Ecto neural progenitor cell (in vitro differentiated cells): Measurements from ENCODE around the gene B4GALT5.
A peak's percentile ranks its signal among the peaks of the same experiment; 100 is the strongest.

ENCODE experiments used
- DNase-seq: peaks from one replicate; pipeline ENCODE4 v3.0.0-alpha.2; 2018; ENCODE audit warnings: low spot score

Gene B4GALT5

DNA sequence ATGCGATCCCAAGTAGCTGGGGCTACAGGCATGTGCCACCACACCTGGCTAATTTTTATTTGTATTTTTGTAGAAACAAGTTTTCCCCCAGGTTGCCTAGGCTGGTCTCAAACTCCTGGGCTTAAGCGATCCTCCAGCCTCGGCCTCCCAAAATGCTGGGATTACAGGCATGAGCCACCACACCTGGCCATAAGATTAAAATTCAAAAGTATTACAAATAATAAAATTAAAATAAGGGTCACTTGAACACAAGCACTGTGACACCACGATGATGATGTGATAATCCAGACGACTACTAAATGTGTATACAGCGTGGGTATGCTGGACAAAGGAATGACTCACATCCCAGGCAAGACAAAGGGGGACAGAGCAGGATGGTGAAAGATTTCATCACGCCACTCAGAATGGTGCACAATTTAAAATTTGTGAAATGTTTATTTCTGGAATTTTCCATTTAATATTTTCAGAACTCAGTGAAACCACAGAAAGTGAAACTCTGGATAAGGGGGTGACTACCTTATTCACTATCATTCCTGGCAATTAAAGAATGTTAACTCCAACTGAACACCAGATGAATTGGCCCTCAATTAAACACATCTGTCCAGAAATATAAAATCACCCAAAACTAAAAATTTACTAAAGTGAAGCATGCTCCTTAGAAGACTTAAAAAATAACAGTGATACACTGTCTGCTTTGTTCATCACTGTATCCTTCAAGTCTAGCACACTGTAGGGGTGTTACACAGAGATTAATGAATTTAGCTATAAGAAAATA lies 13.1 kb downstream of the B4GALT5 start:
- no peak for DNase-seq

GRCh38 chr20:49699200-49699992 lies 14.3 kb downstream of the B4GALT5 start:
- DNase-seq, result no peak

DNA sequence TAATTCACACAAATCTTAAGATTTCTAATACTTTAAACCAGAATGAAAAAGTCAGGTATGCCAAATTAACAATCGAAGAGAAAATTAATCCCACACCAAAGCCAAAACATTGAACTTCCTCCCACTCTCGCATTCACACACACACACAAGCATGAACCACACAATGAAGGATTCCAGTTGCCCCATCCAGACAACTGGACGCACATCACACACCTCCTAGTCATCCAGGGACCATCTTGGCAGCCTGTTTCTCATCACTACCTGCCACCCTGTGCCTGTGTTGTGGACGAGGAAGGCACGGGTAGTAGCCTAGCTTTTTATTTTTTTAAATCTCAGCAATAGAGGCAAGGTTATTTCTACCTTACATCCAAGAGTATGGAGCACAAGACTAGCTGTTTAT lies 15.2 kb downstream of the B4GALT5 start:
- DNase-seq, result no peak

DNA sequence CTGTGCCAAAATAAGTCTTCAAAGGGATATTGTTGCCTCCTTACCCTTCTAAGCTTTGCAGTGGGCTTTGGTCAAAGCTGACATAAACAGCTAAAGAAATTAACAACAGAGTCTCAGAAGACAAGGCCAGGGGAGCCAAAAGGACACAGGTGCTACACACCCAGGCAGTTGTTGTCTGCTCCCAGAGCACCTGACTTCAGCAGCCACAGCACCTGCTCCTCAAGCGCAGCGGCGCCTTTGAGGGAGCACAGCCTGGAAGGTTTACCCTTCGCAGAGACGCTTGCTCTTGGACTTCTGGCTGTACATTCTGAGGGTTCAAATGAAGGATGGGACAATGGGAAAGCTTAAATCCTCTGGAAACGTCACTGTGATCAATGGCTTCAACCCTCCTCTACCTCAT lies 16.6 kb downstream of the B4GALT5 start:
- DNase-seq, result no peak

- no peak for DNase-seq
Measured at GRCh38 chr20:49696594-49696993, 17.1 kb downstream of the B4GALT5 start.

DNA sequence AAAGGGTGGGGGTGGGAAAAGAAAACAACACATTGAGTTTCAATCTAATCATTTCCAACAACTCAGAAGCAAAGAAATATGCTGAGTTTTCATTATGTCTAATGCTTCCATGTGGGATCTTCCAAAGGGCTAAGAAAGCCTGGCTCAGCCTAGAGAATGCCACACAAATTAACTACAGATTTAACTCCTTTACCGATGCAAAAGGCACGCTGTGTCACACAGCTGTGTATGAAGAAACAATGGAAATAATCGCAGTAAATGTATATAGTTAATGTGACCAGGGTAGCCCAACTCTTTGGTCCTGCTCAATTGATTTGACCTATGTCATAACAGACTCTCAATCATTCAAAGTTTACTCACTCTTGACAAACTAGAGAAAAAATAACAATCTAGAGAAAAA lies 17.8 kb downstream of the B4GALT5 start:
- no peak for DNase-seq

DNA sequence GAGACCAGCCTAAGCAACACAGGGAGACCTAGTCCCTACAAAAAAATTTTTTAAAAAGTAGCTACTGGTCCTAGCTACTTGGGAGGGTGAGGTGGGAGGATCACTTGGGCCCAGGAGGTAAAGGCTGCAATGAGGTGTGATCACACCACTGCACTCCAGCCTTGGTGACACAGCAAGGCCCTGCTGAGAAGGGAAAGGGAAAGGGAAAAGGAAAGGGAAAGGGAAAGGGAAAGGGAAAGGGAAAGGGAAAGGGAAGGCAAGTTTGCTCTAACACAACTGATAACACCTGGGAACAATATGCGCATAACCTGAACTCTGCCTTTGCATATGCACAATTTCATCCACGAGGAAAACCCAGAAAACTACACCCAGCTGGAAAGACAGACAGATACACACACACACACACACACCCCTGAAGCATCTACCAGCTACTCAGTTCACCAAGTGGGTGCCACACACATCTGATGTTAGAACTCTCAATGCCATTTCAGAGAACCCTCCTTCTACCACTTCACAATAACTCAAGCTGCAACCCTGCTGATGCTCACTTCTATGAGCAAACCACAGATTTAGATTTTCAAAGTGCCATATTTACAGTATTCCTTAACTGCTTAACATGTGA lies 19.1 kb downstream of the B4GALT5 start:
- peak; percentile 28 for DNase-seq

DNA sequence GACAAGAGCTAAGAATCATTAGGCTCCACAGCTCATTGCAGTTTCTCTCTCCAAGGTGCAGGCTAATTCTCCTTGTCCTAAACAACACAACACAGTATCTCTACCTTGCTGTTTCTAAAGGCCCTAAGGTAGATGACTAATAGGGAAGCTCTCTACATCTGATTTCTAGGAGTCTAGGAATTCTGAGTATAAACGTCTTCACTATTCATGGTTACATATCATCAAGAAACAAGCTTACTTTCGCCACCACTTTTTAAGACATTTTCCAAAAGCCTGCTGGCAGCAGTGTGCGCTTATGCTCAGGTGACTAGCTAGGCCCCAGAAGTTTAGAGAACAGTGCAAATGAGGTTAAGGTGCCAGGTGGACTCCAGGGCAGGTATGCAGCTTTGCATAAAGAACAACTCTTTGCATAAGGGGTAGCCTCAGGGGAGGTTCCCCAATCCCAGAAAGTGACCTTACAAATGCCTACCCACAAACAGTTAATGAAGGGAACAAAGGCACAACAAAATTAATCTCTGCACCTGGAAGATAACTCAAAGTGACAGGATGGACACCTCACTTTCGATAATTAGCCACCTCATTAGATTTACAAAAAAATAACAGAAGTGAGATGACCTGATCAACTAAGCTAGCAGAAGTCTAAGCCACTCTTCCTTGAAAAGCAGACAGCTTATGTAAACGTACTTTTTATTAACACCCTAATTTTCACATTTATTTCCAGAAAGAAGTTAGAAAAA lies 20.1 kb downstream of the B4GALT5 start:
- DNase-seq, result no peak

- DNase-seq, result no peak
Measured at GRCh38 chr20:49692941-49693340, 20.7 kb downstream of the B4GALT5 start.

DNA sequence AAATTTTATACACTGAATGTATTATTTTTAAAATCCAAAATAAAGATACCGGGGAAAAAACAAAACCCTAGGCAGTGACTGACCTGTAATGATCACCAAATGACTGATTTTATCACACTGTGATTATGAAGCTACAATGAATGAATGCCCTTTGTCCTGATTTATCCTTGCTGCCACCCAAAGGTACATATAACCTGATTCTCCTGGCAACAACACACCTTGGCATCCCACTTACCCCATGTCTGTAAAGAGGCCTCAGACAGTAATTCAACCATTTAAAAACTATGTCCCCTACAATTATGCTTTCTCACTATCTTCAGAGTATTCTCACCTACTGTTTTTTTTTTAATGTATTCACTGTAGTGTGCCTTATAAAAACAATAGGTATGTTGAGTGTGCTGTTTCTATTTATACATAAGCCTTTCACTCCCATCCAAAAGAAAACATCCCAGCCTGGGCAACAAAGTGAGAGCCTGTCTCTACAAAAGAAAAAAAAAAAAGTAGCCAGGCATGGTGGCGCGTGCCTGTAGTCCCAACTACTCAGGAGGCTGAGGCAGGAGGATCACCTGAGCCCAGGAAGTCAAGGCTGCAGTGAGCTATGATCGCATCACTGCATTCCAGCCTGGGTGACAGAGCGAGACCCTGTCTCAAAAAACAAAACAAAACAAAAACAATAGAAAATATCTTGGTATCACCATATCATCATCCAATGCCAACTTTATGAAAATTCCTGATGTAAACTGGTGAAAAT lies 21.7 kb downstream of the B4GALT5 start:
- no peak for DNase-seq

- DNase-seq, result no peak
Measured at GRCh38 chr20:49690899-49691620, 22.6 kb downstream of the B4GALT5 start.

DNA sequence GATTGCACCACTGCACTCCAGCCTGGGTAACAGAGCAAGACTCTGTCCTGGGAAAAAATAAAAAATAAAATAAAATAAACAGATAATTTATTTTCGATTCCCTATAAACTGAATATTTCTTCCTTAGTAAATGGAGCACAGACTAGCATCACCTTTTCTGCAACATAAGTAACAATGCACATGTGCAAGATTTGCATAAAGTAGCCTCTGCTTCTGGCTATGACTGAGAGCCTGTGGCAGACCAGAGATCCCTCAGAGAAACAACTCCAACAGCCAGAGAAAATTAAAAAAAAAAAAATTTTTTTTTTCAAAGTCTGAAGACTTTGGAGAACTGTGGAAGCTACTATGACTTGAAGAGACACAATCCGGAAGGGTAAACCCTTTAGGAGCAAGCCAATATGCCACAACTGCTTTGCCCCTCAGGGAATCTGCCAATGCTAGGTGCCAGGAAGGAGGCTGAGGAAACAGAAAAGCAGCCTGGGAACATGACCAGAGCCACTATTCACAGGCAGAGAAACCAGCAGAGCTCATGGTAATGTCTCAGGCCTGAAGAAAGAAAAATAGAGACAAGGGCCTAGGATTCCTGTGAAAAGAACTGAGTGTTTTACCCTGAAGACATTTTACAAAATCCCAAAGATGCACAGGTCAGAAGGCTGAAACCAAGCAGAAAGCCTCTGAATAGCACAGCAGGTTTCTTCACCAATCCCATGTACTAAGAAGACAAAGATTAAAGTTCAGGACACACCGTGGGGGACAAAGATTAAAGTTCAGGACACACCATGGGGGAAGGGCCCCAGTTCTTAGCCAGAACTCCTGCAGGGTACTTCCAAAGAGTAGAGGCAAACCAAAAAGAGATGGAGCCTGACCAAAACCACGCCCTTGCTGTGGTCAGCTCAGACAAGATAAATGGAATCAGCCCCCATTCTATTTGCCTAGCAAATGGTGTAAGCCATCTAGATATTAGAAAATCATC lies 25.8 kb downstream of the B4GALT5 start:
- DNase-seq, result peak; percentile 67

DNA sequence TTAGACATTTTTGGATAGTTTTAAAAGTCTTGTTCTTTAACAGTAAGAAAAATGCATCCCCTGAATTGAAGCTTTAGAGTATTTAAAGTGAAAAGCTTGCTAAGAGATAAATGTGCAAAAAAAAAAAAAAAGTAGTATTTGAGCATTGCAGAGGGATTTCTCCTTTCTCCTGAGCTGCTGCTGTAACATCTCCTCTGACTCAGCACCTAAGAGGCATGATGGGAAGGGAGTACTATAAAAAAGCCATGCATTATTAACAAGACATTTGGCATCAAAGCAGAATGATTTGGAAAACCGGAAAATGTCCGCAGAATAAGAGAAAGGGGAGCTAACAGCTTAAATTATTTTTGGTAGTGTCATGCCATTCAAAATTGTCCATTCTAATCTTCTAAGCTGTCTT lies 27.9 kb downstream of the B4GALT5 start:
- DNase-seq, result no peak

DNA sequence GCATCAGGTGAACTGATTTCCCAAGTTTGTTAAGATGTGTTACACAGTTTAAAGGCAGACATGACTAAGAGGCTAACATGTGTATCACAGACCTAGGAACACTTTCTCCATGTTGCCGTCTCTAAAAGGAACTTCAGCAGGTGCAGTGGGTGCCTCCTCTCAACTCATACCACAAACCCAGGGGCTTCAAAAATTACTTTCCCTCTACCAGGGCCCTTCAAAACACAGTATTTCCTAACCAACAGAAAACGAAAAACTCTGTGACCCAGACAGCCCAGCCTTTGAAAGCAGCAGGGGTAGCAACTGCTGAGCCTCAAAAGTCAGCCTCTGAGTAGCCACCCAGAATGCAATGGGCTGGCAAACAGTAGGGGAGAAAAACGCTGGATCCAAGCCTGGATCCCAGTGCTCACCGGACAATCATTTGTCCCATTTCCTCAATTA lies 28.5 kb downstream of the B4GALT5 start:
- no peak for DNase-seq

- DNase-seq, result no peak
Measured at GRCh38 chr20:49684335-49684997, 29.2 kb downstream of the B4GALT5 start.

- no peak for DNase-seq
Measured at GRCh38 chr20:49682798-49683197, 30.9 kb downstream of the B4GALT5 start.

GRCh38 chr20:49682278-49682677 lies 31.4 kb downstream of the B4GALT5 start:
- no peak for DNase-seq

- DNase-seq, result no peak
Measured at GRCh38 chr20:49681850-49682216, 31.8 kb downstream of the B4GALT5 start.

- DNase-seq, result no peak
Measured at GRCh38 chr20:49680484-49680883, 33.2 kb downstream of the B4GALT5 start.
